Measurements from ENCODE around the gene USP31. TPM values are rescaled to one million over a fixed set of nuclear protein-coding genes. Genes with fewer than 3 reads are reported as not detected.

Gene USP31
- polyA plus RNA-seq, 1 experiment = 4.7 TPM

GRCh38 chr16:23029733-23030420 lies 119.4 kb downstream of the USP31 start:
- POLR2A ChIA-PET = no interaction called here
- no peaks in the 10 kb centered on the region for H3K9me3 ChIP-seq (ENCODE audit: control insufficient read depth, insufficient read depth, low read length)
- CTCF ChIA-PET = interaction anchor here (1.2 kb wide), 1 partner anchor 31 kb away, joined by 4 read pairs; no protein-coding TSS in a partner anchor
- H3K4me3 ChIP-seq (ENCODE audit: low read depth, low read length) = no peak overlapping the region
- no peak for TF ChIP-seq CTCF (IDR thresholded peaks at IDR 0.05; ENCODE audit: low read depth, low read length)
- H3K27me3 ChIP-seq (ENCODE audit: control insufficient read depth, insufficient read depth, low read length) = no peaks in the 10 kb centered on the region
- H3K27ac ChIP-seq (ENCODE audit: low read depth, low read length) = no peak overlapping the region
- DNase-seq (ENCODE audit: low read depth, low spot score) = no peak

GRCh38 chr16:23027386-23027785 lies 121.9 kb downstream of the USP31 start:
- Histone ChIP-seq H3K27ac (ENCODE audit: low read depth, low read length) (no peak overlapping the region), H3K4me3 (ENCODE audit: low read depth, low read length) (no peak overlapping the region), H3K27me3 (ENCODE audit: control insufficient read depth, insufficient read depth, low read length) (no peaks in the 10 kb centered on the region), H3K9me3 (ENCODE audit: control insufficient read depth, insufficient read depth, low read length) (no peaks in the 10 kb centered on the region)
- ChIA-PET CTCF (no interaction called here), POLR2A (no interaction called here)
- TF ChIP-seq CTCF (IDR thresholded peaks at IDR 0.05; ENCODE audit: low read depth, low read length) = no peak
- DNase-seq (ENCODE audit: low read depth, low spot score) = no peak

GRCh38 chr16:23026784-23027362 lies 122.4 kb downstream of the USP31 start:
- H3K4me3 ChIP-seq (ENCODE audit: low read depth, low read length) = no peak overlapping the region
- no peaks in the 10 kb centered on the region for H3K27me3 ChIP-seq (ENCODE audit: control insufficient read depth, insufficient read depth, low read length)
- H3K9me3 ChIP-seq (ENCODE audit: control insufficient read depth, insufficient read depth, low read length) = no peaks in the 10 kb centered on the region
- H3K27ac ChIP-seq (ENCODE audit: low read depth, low read length) = no peak overlapping the region
- CTCF ChIA-PET = no interaction called here
- TF ChIP-seq CTCF (IDR thresholded peaks at IDR 0.05; ENCODE audit: low read depth, low read length) = no peak
- no peak for DNase-seq (ENCODE audit: low read depth, low spot score)
- POLR2A ChIA-PET = no interaction called here

GRCh38 chr16:23025692-23026307 lies 123.5 kb downstream of the USP31 start:
- no peaks in the 10 kb centered on the region for H3K9me3 ChIP-seq (ENCODE audit: control insufficient read depth, insufficient read depth, low read length)
- no peak for TF ChIP-seq CTCF (IDR thresholded peaks at IDR 0.05; ENCODE audit: low read depth, low read length)
- H3K27me3 ChIP-seq (ENCODE audit: control insufficient read depth, insufficient read depth, low read length) = no peaks in the 10 kb centered on the region
- ChIA-PET POLR2A (no interaction called here), CTCF (no interaction called here)
- H3K27ac ChIP-seq (ENCODE audit: low read depth, low read length) = no peak overlapping the region
- DNase-seq (ENCODE audit: low read depth, low spot score) = no peak
- H3K4me3 ChIP-seq (ENCODE audit: low read depth, low read length) = no peak overlapping the region

GRCh38 chr16:23024044-23024443 lies 125.2 kb downstream of the USP31 start:
- Histone ChIP-seq H3K4me3 (ENCODE audit: low read depth, low read length) (no peak overlapping the region), H3K27ac (ENCODE audit: low read depth, low read length) (no peak overlapping the region), H3K9me3 (ENCODE audit: control insufficient read depth, insufficient read depth, low read length) (no peaks in the 10 kb centered on the region; the same call in 1 of the 2 replicates), H3K27me3 (ENCODE audit: control insufficient read depth, insufficient read depth, low read length) (no peaks in the 10 kb centered on the region)
- ChIA-PET CTCF (no interaction called here), POLR2A (no interaction called here)
- no peak for TF ChIP-seq CTCF (IDR thresholded peaks at IDR 0.05; ENCODE audit: low read depth, low read length)
- DNase-seq (ENCODE audit: low read depth, low spot score) = no peak

Measured in AG04450 (cell line).